NCI-H2029 treated with DMSO at 0.1 percent for 48 hours (cell line): ENCODE measurements around the gene CHI3L1.
"Not testable (repeated sequence)": the region's sequence is repeated elsewhere in the genome, so short reads cannot be mapped to it uniquely, and the experiment has no call there.

Experiments
- DNase-seq: peaks from one replicate; lab custom pipeline; 2025; lab: John Stamatoyannopoulos, UW

CHI3L1 gene

DNA sequence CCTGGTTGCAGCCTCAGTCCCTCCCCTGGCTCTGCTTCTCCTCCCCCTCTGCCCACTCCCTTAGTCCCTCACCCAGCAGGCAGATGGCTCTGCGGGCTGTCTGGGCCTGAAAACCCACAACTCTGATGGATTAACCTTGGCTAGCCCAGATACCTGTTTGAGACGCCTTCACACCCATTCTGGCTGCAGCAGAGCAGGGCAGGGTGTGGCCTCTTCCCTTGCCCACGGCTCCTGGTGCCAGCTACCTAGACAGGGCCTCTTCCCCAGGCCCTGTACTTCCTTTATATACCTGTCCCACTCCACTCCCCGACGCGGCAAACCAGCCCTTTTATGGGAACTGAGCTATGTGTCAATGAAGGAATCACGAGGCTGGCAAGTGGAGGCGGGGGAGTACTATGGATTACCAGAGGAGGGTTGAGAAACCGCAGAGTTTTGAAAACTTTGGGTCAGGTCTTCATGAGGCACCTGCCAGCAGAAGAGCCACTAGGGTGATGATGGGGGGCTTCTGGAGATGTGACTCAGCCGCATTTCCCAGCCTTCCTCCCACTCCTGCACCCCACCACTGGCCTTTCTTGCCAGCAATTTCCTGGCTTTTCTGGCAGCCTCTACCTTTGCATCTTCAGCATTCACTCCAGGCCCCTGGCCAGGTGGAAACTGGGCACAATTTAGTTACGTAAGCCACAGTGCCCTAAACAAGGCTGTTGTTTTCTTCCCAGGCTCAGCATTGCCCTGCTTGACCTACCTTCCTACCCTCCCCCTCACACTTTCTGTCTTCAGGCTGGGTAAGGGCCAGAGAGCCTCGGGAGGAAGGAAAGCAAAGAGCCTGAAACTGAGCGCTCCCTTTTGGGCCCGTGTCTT lies at the start of gene CHI3L1:
CHI3L1 (minus strand) TSS at position 259 of the 858 bp plus-strand sequence; CDS start at position 178, 81 bp downstream.
- no peak for DNase-seq

DNA sequence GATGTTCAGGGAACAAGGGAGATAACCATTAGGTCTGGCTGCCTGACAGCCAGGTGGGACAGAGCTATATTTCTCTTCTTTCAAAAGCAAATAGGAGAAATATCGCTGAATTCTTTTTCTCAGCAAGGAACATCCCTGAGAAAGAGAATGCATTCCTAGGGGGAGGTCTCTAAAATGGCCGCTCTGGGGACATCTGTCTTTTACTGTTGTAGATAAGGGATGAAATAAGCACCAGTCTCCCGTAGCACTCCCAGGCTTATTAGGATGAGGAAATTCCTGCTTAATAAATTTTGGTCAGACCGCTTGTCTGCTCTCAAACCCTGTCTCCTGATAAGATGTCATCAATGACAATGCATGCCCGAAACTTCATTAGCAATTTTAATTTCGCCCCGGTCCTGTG lies 48.4 kb upstream of the CHI3L1 start:
- not testable (repeated sequence) for DNase-seq

DNA sequence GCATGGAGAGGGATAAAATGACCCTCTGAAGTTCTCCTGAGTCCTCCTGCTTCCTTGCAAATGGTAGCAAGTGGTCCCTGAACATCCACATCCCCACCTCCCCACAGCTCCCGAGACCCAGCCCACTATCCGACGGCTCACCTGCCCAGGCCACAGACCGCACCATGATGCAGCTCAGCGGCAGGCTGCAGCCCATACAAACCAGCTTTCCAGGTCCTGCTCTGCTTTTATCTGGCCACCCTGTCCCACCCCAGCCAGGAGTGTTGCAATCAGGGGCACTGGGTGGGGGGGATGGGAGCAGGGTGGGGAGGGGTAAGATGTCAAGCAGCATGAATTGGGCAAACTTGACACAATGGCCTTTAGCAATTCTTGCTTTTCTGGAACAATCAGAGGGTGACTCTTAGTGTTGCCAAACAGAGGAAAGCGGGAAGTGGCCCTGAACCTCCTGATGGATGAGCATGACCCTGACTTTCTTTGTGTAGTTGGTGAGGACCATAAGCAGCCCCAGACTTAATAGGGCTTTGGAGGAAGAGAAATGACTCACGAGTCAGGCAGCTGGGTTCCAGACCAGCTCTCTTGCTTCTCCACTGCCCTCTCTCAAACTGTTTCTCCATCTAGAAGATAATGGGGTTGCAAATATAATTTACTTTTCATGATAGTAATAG lies 43.1 kb upstream of the CHI3L1 start, which contains the start of gene CHIT1:
CHIT1 (minus strand) TSS at position 203 of the 665 bp plus-strand sequence; CDS start at position 166, 37 bp downstream.
- no peak for DNase-seq

DNA sequence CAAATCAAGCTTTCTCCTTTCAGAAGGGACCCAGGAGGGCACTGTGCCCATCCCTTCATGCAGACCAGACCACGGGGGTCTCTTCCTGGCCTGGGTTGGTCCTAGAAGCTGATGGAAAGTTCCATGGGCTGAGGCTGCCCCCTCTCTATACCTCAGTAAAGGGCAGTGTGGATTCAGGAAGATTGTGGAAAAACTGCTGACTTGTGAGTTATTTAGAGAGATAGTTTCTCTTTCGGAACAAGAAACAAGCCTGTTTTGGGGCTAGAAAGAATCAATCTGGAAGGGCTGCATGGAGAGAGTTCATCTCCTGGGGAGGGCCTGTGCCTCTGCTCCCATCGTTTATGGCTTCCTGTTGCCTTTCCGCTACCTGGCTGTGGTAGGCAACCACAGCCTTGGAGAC lies 42.2 kb upstream of the CHI3L1 start:
- DNase-seq, result no peak

DNA sequence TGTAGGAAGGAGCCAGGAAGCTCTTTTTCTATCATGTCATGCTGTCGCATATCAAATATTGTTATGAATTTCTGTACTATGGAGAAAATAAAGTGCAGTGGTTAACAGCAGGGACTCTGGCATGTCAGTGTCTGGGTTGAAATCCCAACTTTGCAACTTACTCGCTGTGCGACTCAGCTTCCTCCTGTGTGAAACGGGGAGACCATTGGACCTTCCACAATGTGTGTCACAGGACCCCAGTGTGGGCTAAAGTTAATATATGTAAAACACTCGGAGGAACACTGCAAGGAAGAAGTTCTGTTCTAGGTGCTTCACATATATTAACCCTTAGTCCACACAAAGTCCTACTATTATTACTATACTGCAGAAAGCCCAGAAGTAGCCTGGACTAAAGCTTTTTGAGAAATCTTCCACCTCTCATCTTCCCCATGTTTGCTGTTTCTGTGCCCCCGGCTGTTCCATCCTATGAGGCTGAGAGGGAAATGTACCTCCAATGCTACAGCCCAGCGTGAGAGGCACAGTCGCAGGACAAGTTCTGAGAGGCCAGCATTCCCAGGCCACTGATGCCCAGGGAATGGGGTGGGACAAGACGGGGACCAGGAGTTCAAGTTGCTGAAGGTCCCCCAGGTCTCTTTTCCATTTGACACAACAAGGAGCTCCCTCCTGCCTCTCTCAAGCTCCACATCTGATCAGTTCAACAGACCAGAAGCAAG lies 41.0 kb upstream of the CHI3L1 start:
- DNase-seq, result no peak

DNA sequence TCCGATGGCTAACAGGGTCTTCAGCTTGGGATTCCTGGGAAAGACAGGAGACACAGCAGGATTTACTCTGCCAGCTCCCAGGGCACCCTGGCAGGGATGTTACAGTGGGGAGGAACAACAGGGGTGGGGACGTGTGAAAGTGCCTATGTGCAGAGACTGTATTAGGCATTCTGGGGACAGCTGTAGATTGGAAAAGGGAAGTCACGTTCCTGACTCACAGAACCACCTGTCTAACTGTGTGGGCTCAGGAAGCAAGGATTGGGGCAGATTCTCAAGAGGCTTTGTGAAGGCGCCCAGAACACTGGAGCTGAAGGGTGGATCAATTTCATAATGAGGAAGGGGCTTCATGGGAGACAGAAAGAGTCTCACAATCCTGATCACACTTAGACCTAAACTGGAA lies 38.6 kb upstream of the CHI3L1 start:
- no peak for DNase-seq

DNA sequence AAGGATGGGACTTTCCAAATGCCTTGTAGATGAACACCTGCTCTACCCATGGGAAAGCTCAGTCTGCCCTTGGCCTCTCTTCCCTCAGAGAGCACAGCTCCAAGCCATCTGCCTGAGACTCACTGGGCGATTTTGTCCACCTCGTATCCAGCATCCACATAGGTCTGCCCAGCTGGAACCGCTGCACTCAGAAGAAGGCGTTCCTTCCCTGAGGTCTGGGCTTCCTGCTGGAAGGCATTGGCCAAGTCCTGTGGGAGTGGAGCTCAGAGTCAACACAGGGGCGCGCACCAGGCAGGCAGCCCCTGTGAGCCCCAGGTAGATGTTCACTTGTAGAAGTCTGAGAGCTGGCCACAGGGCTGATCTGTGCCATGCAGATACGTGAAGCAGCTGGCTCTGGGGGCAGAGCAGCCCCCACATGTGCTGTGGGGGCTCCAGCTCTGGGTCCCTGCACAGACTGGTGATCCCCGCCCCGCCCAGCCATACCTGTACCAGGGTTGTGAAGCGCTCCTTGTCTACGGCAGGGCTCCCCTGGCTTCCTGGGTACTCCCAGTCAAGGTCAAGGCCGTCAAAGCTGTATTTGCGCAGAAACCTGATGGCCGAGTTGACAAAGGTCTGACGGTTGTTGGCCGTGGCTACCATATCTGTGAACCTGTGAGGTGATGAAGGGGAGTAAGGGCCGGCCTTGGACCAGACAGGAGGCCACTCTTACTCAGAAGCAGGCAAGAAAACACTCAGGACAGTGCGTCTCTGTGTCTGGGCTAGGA lies 36.7 kb upstream of the CHI3L1 start:
- DNase-seq, result no peak

DNA sequence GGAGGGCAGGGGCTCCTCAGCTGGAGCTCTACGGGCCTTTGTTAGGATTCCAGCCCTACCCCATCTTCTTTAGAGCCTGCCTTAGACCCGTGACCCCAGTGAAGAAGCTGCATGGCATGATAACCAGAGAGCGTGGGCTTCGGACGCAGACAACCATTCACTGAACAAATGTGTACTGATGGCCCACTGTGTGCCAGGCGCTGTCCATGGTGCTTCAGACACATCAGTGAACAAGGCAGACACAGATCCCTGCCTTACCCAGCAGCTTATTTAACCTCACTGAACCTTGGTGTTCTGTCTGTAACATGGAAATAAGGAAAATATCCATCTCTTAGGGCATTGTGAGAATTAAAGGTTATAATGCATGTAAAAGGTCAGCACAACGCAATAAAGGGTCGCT lies 33.4 kb upstream of the CHI3L1 start:
- DNase-seq, result no peak

DNA sequence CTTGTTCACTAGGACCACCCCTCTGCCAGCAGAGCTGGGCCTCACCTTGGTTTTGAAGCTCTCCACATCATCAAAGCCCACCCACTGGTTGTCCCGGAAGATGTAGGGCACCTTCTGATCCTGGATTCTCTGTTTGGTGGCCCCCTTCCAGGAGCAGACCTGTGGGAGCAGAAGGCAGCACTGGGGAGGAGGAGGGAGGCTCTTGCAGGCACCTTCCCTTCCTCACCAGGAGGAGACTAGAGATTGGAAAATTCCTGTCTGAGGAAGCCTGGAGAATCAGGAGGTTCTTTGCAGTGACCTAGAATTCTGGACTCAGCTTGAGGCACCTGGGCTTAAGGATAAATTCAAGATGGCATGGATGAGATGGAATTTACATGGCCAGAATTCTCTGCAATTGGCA lies 32.7 kb upstream of the CHI3L1 start:
- DNase-seq, result no peak

DNA sequence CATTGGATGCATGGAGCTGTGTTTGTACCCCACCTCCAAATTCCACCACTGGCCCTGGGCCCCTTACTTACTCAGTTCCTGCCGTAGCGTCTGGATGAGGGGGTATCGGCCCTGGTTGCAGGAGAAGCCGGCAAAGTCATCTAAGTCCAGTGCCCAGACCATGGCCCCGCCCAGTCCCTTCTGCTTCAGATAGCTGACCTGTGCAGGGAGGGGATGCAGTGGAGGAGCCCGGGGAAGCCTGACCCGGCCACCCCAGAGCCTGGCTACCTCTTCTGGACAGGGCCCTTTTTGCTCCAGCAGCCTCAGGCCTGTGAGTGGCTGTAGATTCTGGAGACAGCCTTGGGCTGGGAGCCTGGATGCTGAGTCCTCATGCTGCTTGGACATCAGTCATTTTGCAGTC lies 31.2 kb upstream of the CHI3L1 start:
- no peak for DNase-seq

DNA sequence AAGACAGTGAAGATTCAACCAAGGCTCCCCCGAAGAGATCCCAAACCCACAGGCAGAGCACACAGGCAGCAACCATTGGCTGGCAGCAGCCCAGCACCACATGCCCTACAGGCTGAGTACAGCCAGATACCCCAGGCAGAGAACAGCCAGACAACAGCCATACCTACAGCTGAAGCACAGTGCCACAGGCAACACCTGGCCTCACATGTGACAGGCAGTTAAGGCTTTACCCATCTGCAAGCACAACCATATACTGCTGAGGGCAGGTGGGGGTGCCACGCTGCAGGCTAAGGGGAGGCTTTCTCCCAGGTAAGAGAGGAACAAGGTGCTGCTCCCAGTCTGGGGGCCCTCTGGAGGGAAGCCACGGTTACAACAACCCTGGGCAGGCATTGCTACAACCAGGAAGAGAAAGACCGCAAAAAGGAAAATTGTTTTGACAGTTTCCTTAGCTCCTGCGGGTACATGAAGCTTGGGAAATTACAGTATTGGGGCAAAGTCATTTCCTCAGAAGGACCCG lies 30.7 kb upstream of the CHI3L1 start:
- DNase-seq, result no peak

DNA sequence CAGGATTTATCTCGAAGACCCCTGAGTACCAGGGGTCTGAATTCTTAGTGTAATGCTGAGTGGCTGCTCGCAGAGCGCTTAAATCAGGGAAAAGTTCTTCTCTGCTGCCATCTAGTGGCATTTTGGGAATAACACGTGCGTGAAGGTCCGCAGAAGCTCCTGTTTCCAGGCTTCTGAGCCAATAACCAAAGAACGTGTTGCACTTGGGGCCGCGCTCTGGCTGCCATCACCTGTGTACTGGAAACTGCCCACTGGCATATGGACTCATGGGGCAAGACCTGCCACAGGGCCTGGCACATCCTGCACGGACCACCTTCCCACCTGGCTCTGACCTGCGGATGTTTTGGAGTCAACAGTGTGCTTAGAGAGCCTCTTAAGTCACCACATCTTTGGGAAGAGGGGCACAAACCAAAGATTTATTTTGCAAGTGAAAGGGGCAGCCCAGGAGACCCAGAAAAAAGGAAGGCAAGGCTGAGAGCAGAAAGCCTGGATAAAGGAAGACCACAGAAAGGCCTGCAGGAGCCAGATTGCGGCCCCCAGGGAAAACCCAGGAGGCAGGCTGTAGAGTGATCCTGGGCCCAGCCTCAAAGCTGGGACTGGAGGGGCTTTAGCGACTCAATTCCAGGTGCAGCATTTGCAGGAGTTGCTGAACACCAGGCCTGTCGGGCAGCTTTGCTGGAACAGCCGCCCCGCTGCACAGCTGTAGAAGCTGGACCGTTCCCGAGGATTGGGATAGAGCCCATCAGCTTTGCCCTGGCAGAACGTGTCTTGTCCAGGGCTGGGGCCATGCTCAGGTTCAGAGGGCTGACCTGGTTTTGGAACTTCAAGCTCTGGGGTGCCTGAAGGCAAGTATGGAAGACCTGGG lies 30.0 kb upstream of the CHI3L1 start:
- peak; percentile 30 for DNase-seq

DNA sequence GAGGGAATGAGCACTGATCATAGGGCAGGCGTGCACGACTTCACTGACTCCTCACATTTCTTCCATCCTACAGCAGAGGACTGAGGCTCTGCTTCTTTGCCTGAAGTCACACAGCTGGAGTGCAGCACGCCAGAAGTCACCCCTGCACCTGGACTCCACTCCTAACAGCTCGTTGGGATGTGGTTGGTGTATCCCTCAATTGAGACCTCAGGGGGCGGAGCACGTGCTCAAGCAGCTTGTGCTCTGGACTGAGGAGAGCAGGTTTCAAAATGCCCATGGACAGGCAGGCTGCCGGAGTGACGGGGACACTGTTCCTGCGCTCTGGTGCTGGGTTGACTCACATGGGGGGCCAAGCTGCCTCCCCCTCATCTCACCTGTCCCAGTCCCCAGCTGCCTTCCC lies 29.1 kb upstream of the CHI3L1 start:
- no peak for DNase-seq

DNA sequence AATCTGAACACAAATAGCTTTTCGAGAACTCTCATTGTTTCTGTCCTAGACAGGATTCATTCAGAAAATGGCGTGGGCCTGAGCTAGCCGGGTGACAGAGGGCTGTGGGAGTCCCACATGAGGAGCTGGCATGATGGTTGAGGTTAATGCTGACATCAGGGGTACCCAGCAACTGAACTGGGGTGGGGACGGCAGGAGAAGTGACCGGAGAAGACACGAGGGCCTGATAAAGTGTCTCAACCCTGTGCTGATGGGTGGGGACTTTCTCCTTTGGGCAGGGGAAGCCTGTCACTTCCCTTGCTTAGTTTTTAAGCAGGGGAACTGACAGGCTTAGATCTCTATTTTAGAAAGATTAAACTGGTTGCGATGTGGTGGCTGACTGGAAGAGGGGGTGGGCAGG lies 28.4 kb upstream of the CHI3L1 start:
- DNase-seq, result no peak

DNA sequence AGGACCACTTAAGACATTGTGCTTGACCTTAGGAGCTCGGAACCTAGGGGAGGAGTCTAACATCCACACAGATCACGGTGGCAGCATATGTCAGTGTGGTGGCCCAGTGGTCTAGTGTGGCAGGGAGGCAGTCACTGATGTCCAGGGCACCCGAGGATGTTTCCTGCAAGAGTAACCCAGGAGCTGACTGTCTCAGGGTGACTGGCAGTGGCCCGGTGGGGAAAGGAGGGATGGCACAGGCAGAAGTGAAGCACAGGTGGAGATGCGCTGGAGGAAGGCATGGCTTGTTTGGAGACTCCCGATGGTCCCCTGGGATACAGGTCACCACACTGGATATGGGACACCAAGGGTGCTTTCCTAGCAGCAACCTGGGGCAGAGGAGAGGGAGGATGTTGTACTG lies 26.6 kb upstream of the CHI3L1 start:
- no peak for DNase-seq

DNA sequence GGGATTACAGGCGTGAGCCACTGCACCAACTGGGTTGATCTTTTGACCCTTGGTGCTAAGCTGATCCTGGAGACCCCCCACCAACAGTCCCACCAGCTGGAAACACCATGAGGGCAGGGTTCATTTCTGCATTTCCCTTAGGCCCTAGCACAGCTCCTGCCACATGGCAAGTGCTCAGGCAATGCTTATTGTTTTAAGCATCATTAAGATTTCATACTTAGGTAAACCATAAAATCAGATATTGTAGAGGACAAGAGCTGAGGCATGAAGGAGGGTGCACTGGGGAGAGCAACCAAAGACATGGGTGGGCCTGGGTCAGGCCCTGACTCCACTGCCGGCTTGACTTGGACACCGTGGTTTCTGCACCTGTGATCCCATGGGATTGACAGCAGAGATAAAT lies 25.3 kb upstream of the CHI3L1 start:
- no peak for DNase-seq

DNA sequence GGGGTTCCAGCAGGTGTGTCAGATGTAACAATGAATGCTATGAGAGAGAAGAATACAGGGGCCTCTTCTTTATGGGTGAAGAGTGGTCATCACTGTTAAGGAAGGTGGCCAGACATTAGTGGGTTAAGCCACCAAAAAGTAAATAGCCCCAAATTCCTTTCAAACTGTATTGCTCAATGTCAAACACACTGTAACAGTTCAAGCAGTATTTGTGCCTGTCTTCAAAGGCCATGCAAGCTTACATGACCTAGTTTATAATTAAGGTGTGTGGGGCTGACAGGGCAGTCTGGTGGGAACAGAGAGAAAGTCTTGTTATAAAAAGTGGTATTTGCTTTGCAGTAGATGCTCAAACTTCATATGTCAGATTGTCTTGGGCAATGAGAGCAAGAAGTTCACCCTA lies 24.5 kb upstream of the CHI3L1 start:
- DNase-seq, result no peak

DNA sequence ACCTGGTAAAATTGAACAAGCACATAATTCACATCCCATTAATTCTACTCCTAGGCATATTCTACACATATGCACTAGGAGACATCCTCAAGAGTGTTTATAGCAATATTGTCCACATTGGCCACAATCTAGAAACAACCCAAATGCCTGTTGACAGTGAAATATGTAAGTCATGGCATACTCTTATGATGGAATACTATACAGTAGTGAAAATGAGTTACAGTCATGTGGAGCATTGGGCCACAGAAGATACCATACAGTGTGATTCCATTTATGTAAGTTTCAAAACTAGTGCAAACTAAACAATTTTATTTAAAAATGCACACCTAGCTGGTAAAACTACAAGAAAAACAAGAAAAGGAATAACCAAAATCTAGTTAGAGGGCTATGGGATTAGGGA lies 23.8 kb upstream of the CHI3L1 start:
- no peak for DNase-seq

DNA sequence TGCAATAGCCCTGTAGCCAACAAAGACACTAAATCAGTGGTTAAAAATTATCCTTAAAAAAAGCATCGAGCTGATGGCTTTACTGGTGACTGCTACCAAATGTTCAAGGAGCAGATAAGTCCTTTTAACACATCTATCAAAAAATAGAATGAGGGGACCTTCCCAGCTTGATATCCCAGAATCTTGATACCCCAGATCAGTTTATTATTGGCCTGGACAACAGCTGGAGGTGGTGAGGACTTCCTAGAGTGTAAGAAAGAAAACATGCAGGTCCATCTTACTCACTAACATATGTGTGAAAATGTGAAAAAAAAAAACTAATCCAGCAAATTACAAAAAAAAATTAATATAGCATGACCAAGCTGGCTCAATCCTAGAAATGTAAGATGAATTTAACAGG lies 21.7 kb upstream of the CHI3L1 start:
- DNase-seq, result no peak

DNA sequence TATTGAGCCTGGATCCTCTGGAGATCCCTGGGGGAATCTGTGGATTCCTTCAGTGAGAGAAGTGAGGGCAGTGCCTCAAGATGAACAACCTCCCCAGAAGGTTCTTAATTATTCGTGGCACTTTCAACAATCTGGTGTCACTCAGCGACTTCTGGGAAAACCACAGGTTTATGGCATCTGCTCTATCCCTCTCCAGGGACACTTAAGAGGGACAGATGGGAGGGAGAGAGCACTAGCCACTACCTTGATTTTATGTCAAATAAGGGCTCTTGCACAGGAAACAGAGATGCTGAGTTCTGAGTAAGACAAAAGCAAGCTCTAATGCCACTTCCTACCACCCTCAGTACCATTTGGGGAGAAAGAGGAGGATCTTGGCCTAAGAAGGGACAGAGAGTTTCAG lies 21.2 kb upstream of the CHI3L1 start:
- no peak for DNase-seq

DNA sequence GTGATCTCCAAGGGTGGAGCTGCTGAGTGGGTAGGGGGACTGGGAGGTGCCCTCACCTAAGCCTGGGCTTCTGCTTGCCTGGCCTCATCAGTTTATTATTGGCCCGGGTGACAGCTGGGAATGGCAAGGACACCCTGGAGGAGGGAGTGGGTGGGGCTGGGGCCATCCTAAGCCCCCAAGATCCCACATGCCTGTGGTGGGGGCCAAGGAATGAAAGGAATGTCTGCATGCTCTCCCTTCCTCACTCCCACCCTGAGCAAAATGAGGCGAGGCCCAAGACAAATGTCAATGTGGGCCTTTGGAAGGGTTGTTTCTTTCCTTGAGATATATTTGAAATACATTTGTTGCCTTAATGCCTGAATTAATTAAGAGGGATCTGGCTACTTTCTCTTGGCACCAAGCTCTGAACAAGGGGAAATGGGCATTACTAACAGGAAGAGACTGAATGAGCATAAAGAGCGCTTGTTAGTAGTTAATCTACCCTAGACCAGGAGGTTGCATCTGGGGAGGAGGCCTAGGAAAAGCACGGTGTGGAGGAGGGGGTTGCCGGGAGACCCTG lies 19.7 kb upstream of the CHI3L1 start:
- DNase-seq, result no peak
